LNCaP clone FGC (cell line): ENCODE data around the gene OR4C3.

Source experiments
- DNase-seq: peaks from one replicate; pipeline ENCODE4 v3.0.0-alpha.2; 2011; ENCODE audit warnings: low read depth
- H3K4me3 ChIP-seq: 2 replicates; pipeline ENCODE4 v1.5.1; 2011; ENCODE audit warnings: mild to moderate bottlenecking, low read depth, low read length, control low read depth
- TF ChIP-seq, protein P1 (sequence below): IDR thresholded peaks from 2 replicates; pipeline ENCODE4 v1.5.1; 2012; ENCODE audit warnings: mild to moderate bottlenecking; ENCODE audit not compliant: control insufficient read depth, insufficient read depth; ENCODE audit errors: extremely low read depth

Gene OR4C3

DNA sequence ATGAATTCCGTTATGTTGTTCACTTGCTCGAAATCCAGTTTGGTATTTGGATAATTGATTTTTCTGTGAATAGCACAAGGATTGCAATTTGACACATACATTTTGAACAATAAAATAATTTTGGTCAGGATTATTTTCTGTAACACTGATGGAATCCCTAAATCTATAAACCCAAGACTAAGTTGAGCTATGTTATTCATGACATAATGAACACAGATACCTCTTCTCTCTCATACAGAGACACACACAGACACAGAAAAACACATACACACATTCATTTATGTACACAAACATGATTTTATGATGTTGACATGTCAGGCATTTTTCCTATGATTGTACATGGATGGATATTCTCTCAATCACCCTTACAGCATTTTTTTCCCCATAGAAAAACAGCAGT lies 41.6 kb downstream of the OR4C3 start, which contains the start of gene OR4C5:
TSS of gene OR4C5 (minus strand) at position 101 of the 400 bp plus-strand sequence. CDS start at position 101, 0 bp downstream.
- no peak within 1 kb of the TSS for H3K4me3 ChIP-seq
- TF ChIP-seq, protein P1, sequence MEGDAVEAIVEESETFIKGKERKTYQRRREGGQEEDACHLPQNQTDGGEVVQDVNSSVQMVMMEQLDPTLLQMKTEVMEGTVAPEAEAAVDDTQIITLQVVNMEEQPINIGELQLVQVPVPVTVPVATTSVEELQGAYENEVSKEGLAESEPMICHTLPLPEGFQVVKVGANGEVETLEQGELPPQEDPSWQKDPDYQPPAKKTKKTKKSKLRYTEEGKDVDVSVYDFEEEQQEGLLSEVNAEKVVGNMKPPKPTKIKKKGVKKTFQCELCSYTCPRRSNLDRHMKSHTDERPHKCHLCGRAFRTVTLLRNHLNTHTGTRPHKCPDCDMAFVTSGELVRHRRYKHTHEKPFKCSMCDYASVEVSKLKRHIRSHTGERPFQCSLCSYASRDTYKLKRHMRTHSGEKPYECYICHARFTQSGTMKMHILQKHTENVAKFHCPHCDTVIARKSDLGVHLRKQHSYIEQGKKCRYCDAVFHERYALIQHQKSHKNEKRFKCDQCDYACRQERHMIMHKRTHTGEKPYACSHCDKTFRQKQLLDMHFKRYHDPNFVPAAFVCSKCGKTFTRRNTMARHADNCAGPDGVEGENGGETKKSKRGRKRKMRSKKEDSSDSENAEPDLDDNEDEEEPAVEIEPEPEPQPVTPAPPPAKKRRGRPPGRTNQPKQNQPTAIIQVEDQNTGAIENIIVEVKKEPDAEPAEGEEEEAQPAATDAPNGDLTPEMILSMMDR = no peak
- no peak for DNase-seq
